Measurements from ENCODE around the gene CHKA.

CHKA gene

DNA sequence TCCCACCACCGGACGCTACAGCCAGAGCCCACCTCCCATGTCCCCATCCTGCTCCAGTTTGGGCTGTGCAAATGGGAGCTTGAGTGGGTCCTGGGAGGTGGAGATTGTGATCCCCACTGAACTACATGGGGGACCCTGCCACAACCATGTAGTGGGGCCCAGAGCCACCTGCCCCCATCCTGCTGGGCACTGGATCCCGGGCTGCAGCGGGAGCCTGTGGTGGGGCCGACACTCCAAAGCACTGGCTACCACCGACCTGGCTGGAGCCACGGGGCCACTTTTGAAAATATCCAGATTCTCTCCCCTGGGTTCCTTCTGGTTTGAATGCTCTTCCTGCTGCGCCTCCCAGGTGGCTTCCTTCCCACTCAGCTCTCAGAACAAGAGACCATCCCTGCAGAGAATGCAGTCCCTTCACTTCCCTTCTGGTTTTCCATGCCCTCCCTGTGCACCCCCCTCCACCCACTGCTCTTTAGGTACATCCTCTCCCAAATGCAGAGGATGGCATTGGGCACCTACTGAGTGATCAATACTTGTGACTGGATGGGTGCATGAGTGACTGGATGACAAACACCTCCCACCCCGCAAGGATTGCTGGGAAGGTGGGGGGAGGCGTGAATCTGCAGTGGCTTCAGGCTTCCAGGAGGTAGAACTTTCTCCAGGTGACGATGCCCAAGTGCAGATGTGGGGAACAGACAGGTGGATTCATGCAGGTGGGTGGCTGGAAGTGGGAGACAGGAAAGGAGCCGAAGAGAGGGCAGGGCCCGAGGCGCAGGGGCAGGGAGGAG lies 116.4 kb downstream of the CHKA start:
- no peak for TF ChIP-seq JUND (IDR thresholded peaks at IDR 0.05; ENCODE audit: low read depth)
- in situ Hi-C loops (cut with HindIII; ENCODE audit: low pct_unique_long_range_greater_than_20kb, low sequenced_read_pairs), result no loop called here
- peak; percentile 87 to 99 for DNase-seq (ENCODE audit: low read depth in 1 of 2, low spot score in 1 of 2)

GRCh38 chr11:68003846-68004550 lies 117.2 kb downstream of the CHKA start, which contains the start of gene UNC93B1:
Gene UNC93B1, minus strand, starts transcription at chr11:68004097. Its CDS starts 54 bp downstream, at chr11:68004043.
- peak; percentile 75 to 95 for DNase-seq (ENCODE audit: low read depth in 1 of 2, low spot score in 1 of 2)
- TF ChIP-seq JUND (IDR thresholded peaks at IDR 0.05; ENCODE audit: low read depth), result no peak
- in situ Hi-C loops (cut with HindIII; ENCODE audit: low pct_unique_long_range_greater_than_20kb, low sequenced_read_pairs), result no loop called here

GRCh38 chr11:68002938-68003845 lies 118.0 kb downstream of the CHKA start:
- in situ Hi-C loops (cut with HindIII; ENCODE audit: low pct_unique_long_range_greater_than_20kb, low sequenced_read_pairs), result no loop called here
- no peak for TF ChIP-seq JUND (IDR thresholded peaks at IDR 0.05; ENCODE audit: low read depth)

More at GRCh38 chr11:68002938-68003845, 118.0 kb downstream of the CHKA start:
- DNase-seq (ENCODE audit: low read depth in 1 of 2, low spot score in 1 of 2), result peak in 1 of 2 experiments; percentile 64
